ENCODE measurements around the gene MRTFA.

- TF ChIP-seq CTCF (IDR thresholded peaks at IDR 0.05) (no peak), POLR2A (IDR thresholded peaks at IDR 0.05) (no peak)
Measured at GRCh38 chr22:40452730-40453487, 183.6 kb downstream of the MRTFA start.
